HG02642 (cell line): ENCODE results near the gene PBOV1.

Experiments
- ATAC-seq: cut with Tn5 transposase; IDR thresholded peaks from one replicate; pipeline ENCODE4 v1.9.1; 2021; ENCODE audit warnings: mild to moderate bottlenecking; ENCODE audit not compliant: unreplicated experiment, poor library complexity

The PBOV1 gene

DNA sequence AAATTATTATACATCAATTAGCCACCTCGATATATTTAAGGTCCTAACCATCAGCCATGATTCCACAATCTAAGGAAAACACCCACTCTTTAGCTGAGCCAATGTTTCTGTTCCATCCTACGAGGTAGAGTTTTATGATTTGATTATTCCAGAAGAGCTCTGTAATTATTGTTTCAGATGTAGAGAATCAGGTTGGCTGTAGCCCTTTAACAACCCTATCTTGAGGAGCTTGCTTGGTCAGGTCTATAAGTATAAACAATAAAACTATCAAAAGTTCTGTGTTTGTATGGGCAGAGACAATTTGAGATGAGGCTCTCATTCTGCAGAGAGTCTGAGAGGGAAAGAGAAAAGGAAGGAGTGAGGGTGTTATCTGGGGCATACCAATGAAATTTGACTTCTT, at the start of gene PBOV1:
Gene PBOV1 (minus strand): TSS at position 43 of the 400 bp plus-strand sequence. CDS start 96 bp downstream, outside the sequence.
- no peak for ATAC-seq

GRCh38 chr6:138266095-138266494, 47.8 kb upstream of the PBOV1 start:
- ATAC-seq, result no peak

DNA sequence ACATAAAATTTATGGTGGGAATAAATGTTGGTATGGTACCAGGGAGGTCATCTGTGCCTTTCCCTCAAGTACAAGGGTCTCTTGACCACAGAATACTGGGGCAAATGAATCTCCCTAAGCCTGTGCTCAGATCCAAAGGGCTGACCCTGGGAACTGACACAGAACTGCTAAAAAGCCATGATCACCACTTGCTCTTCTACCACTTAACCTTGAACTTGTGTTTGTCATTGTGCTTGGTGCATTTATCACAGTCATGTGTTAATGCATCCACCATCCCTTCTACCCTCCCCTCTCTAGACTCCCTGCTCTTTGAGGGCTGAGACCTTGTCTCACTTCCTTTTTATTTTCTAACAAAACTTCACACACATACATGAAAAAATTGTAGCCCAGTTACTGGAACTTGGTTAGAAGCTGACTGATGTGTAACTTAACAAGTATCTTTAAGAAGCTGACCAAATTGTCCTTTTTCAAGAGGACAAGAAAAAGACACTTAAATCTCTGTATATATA, 46.1 kb upstream of the PBOV1 start:
- no peak for ATAC-seq

DNA sequence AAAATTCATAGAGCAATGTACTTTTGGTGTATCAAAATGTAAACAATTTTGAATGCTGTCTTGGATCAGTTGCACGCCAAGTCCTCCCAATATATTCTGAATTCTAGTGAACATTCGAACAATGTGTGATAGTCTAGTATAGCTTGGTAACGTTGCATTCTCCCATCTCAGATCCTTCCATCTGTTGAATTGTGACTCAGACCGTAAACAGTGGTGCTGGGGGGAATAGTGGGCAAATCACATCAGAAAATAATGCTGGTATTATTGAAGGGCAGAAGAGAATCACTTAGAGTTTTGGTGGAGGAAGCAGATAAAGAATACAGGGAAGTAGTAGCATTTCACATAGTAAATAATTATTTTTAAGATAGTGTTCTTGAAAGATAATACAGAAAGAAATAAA, 45.7 kb upstream of the PBOV1 start:
- ATAC-seq, result no peak

GRCh38 chr6:138261116-138261780, 43.0 kb upstream of the PBOV1 start:
- no peak for ATAC-seq

DNA sequence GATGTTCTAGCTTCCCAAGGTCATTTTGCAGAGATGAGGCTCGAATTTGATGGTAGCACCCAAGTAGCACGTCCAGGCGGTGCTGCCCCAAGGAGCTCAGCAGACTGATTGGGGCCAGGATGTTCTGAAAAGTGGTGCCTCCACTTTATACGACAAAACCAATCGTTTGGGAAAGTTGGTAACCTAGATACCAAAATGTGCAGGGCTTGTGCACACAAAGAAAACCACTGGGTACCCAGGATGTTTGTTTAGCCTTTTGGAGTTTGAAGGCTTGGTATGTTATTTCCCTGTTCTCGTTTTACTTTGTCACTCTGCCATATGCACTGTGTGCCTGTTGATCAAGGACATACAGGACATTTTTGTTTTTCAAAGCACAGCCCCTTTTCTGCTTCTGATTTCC, 40.7 kb upstream of the PBOV1 start:
- ATAC-seq, result no peak

DNA sequence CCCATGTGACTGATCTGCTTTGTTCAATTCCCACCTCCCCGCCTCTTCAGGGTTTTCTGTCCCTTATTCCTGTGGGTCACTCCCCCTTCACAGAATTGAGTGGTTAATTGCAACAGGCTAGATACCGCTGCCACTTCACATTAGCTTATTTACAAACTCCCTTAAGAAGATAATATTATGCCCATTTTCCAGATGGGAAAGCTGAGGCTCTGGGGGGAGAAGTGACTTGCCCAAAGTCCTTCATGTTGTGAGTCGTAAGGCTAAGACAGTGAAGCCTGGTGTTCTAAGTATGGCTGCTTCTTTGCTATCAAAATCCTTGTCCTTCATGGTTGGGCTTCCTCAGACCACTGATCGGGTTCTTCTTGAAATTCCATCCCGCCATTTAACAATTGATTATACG, 39.9 kb upstream of the PBOV1 start:
- no peak for ATAC-seq

DNA sequence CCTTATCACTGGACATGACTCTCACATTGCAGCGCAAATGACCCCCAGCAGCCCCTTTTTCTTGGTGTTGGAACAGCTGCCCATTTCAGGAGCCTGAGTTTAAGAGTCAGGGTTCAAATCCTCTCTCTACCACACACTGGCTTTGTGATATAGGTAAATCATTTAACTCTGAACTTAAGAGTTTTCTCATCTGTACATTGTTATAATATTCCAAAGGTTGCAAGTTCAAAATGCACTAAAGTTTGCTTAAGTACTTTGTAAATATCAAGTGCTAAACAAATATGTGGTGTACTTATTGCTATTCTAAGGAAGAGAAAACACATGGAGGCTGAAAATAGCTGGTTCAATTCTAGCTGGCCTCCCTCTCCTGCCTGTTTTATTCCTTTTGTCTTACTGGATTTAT, 39.3 kb upstream of the PBOV1 start:
- ATAC-seq, result no peak

- ATAC-seq, result no peak
Observed at GRCh38 chr6:138255443-138255842, 37.2 kb upstream of the PBOV1 start.

DNA sequence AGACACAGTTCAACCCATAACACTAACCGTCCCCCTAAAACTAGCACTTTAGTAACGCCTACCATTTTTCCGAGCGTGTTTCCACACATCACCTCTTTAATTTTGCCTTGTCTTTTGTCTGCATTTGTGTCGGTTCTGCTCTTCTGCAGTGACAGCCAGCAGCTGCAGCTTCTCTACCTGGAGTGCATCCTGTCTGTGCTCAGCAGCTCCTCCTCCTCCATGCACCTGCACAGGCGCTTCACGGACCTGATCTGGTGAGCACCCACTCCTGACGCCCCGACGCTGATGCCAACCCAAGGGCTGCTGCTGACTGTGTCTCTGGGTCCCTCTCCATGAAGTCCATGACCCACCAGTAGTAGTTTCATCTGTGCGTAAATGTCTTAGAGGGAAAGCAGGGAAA, 35.4 kb upstream of the PBOV1 start:
- no peak for ATAC-seq

- no peak for ATAC-seq
Observed at GRCh38 chr6:138250513-138251247, 32.4 kb upstream of the PBOV1 start.

DNA sequence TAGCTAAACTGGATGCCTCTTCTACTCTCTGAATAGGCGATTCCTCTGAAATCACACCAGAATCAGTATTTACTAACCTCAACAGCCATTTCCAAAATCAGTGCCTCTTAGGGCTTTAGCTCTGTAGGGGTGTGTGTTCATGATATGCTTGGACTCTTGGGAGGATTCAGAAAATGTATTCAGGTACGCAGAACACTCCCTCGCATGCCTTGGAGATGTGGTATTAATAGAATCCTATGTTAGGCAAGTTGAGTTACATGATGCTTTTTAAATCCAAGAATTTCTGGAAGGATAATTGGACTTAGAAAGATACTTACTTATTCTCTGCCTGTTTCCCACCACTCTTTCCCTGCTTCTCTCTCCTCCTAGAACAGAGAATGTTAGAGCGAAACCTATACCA, 31.8 kb upstream of the PBOV1 start:
- ATAC-seq, result no peak

GRCh38 chr6:138248878-138249277, 30.6 kb upstream of the PBOV1 start:
- ATAC-seq, result no peak

DNA sequence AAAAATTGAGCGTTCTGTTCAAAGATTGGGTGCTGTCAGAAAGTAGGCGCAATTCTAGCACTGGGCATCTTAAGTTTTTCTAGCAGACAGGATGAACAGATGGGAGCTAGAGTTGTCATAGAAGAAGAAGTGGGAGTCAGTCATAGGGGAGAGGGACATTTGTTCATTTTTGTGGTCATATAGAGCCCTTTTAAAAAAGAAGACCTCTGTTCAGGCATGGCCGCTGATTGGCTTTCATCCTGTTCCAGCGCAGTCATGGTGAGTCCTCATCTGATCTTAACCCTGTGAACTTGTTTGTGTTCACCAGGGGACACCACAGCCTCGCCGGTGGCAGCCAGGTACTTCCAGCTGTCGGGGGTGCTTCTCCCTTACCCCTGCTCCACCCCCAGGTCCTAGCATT, 29.7 kb upstream of the PBOV1 start:
- no peak for ATAC-seq

DNA sequence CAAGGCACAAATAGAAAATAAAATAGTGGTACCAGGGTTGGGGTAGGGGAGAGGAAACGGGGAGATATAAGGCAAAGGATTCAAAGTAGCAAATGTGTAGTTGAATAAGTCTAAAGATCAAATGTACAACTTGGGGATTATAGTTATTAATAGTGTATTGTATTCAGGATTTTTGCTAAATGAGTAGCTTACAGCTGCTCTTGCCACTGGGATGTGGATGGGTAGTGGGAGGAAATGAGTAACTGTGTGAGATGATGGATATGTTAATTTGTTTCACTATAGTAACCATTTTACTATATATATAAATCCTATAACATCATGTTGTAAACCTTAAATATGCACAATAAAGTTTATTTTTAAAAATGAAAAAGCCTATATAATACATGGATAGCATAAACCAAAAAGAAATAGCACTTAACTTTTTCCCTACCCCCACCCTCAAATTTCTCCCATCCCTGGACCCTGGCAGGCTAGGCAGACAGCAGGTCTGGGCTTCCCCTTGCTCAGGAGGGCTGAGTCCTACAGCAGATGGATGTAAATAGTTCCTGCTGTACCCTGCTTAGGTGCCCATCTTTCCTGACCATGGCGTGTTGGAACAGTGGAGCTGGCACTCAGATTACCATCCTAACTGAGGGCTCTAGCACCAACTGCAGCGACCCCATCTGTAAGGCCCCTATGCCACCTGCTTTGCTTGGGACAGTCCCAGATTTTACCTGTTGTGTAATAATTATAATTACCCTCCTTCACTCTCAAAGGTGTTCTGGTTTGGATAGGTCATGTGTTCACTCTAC, 28.6 kb upstream of the PBOV1 start:
- ATAC-seq, result no peak

DNA sequence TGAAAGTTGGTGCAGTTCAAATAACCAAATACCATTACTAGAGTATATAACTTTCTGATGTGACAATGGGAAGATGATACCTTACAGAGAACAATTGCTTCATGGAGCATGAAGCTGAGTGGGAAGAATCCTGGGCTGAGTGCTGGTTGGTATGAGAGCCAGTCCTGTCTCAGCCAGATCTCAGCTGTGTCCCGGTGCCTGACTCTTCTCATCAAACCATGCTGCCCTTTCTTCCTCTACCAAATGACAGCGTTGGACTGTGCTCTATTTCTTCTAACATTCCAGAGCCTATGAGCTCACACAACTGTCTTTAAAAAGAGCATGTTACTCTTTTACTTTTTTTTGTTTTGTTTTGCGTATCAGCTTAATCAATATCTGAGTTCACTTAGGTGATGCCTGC, 27.5 kb upstream of the PBOV1 start:
- no peak for ATAC-seq

DNA sequence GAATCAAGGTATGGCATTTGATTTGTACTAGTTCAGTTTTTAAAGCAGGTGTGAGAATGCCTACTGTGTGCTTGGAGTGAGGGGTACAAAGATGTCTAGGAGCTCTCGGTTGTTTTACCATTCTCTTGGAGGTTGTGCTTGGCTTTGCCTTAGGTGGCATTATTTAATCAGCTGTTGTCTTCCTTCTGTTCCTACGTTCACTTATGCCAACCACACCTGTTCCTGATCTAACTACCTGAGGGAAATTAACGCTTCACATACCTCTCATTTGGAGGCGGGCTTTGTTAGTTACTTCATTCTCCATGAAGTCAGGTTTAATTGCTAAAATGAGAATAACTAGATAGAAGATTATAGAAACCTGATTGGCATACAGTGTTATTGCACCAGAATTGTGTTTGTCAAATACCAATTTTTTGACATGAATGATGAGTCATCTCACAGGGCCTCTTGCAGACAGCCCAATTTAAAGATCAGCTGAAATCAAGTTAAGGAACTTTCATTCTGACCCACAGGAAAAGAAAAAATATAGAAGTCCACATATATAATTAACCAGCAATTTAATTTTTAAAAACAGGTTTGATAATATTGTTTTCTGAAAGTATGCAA, 24.8 kb upstream of the PBOV1 start:
- ATAC-seq, result no peak

GRCh38 chr6:138241934-138242333, 23.6 kb upstream of the PBOV1 start:
- no peak for ATAC-seq

DNA sequence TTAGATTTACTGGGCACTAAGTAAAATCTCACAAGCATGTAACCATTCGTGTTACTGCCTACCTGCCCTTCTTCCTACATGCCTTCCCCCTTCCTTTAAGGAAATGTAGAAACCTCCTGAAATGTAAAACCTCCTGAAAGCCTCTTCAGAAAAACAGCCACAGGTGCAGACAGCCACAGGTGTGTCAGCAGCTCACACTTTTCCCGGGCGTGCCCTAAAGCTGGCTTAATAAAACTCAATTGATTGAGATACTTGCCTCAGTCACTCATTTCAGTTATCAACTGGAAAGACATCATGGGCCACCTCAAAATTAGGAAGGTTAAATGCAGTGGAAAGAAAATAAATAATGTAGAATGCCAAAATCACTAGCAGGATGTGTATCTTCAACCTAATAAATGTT, 23.1 kb upstream of the PBOV1 start:
- no peak for ATAC-seq

GRCh38 chr6:138240476-138241245, 22.4 kb upstream of the PBOV1 start:
- ATAC-seq, result no peak
